Suprapubic skin (tissue), 4 donors: ENCODE data around the gene CDH13. TPM values are rescaled to one million over a fixed set of nuclear protein-coding genes. Genes with fewer than 3 reads are reported as not detected.
A peak's percentile ranks its signal among the peaks of the same experiment; 100 is the strongest.

Experiments used
- DNase-seq, 2 donors: peaks; one replicate each; pipeline ENCODE4 v3.0.0-alpha.2; 2019; ENCODE audit warnings: low spot score in 2 of 2
- H3K27ac ChIP-seq: fragments of 200-600 bp; sonication (generic); one replicate; pipeline ENCODE4 v1.5.1; 2019
- H3K27me3 ChIP-seq: fragments of 200-600 bp; sonication (generic); one replicate; pipeline ENCODE4 v1.5.1; 2019
- H3K36me3 ChIP-seq: fragments of 200-600 bp; sonication (generic); one replicate; pipeline ENCODE4 v1.5.1; 2019
- H3K4me1 ChIP-seq: fragments of 200-600 bp; sonication (generic); one replicate; pipeline ENCODE4 v1.5.1; 2019
- H3K4me3 ChIP-seq: fragments of 200-600 bp; sonication (generic); one replicate; pipeline ENCODE4 v1.5.1; 2019; ENCODE audit warnings: mild to moderate bottlenecking
- H3K9me3 ChIP-seq: fragments of 200-600 bp; sonication (generic); one replicate; pipeline ENCODE4 v1.5.1; 2019
- CTCF ChIP-seq, 2 donors: fragments of 200-600 bp in 1 of 2; fragments of 450-650 bp in 1 of 2; sonication (generic) in 1 of 2; IDR thresholded peaks; one replicate each; pipeline ENCODE4 v1.5.1; 2016 to 2019; ENCODE audit warnings: antibody characterized with exemption in 2 of 2, mild to moderate bottlenecking in 1 of 2, moderate library complexity in 1 of 2
- EP300 ChIP-seq: sonication (generic); formaldehyde crosslinking; IDR thresholded peaks from one replicate; pipeline ENCODE4 v1.6.1; 2017; ENCODE audit warnings: antibody characterized with exemption
- POLR2A ChIP-seq, 2 donors: fragments of 450-650 bp; IDR thresholded peaks; one replicate each; pipeline ENCODE4 v1.6.1; 2017; ENCODE audit warnings: antibody characterized with exemption in 2 of 2, mild to moderate bottlenecking in 2 of 2, moderate library complexity in 2 of 2
- POLR2AphosphoS5 ChIP-seq, 3 donors: sonication (generic); formaldehyde crosslinking; IDR thresholded peaks; one replicate each; pipeline ENCODE4 v1.6.1; 2017; ENCODE audit warnings: antibody characterized with exemption in 3 of 3
- WGBS: methylation state at CpG from one replicate; pipeline ENCODE4 v1.1.5; 2018; 5-methylcytosine and 5-hydroxymethylcytosine counted together
- total RNA-seq, 4 donors: library from RNA; depleted of rRNA; stranded (reverse); fragments of >200 nt; gene quantifications; one replicate each; pipeline ENCODE4 v1.1.0, GENCODE V29; 2016

CDH13 gene
- total RNA-seq, 4 donors from 2014 or later: 90.4 to 176 (median 139) TPM

- Histone ChIP-seq H3K27ac (no peak overlapping the region), H3K36me3 (no peaks in the 10 kb centered on the region), H3K4me3 (peak overlapping the region; percentile 34), H3K27me3 (no peaks in the 10 kb centered on the region), H3K9me3 (no peaks in the 10 kb centered on the region), H3K4me1 (peaks cover 13% of the 10 kb centered on the region)
- 29% methylated on average over 10 of the region's 11 CpGs for WGBS
- no peak for DNase-seq
- TF ChIP-seq EP300 (no peak), POLR2A (IDR thresholded peaks at IDR 0.05) (no peak), CTCF (IDR thresholded peaks at IDR 0.05) (no peak), POLR2AphosphoS5 (IDR thresholded peaks at IDR 0.05) (no peak)
Observed at GRCh38 chr16:83802554-83803205, 1175.9 kb downstream of the CDH13 start.

GRCh38 chr16:83803811-83804210 lies 1177.0 kb downstream of the CDH13 start:
- H3K9me3 ChIP-seq: no peaks in the 10 kb centered on the region
- no peak overlapping the region for H3K4me3 ChIP-seq
- no peaks in the 10 kb centered on the region for H3K27me3 ChIP-seq
- 82% methylated on average over 3 of the region's 3 CpGs for WGBS
- no peak for TF ChIP-seq POLR2AphosphoS5 (IDR thresholded peaks at IDR 0.05)
- no peak for TF ChIP-seq EP300
- no peak for TF ChIP-seq POLR2A (IDR thresholded peaks at IDR 0.05)
- no peak for TF ChIP-seq CTCF (IDR thresholded peaks at IDR 0.05)
- H3K4me1 ChIP-seq: peaks cover 20% of the 10 kb centered on the region
- H3K27ac ChIP-seq: no peak overlapping the region
- H3K36me3 ChIP-seq: no peaks in the 10 kb centered on the region
- no peak for DNase-seq

- Histone ChIP-seq H3K4me3 (no peak overlapping the region), H3K36me3 (no peaks in the 10 kb centered on the region), H3K27ac (no peak overlapping the region), H3K4me1 (peaks cover 24% of the 10 kb centered on the region), H3K9me3 (no peaks in the 10 kb centered on the region), H3K27me3 (no peaks in the 10 kb centered on the region)
- no peak for TF ChIP-seq CTCF (IDR thresholded peaks at IDR 0.05)
- TF ChIP-seq POLR2AphosphoS5 (IDR thresholded peaks at IDR 0.05): no peak
- 95% methylated on average over 5 of the region's 5 CpGs for WGBS
- DNase-seq: no peak
Observed at GRCh38 chr16:83804366-83804765, 1177.6 kb downstream of the CDH13 start.

- Histone ChIP-seq H3K9me3 (no peaks in the 10 kb centered on the region), H3K4me3 (no peak overlapping the region), H3K36me3 (no peaks in the 10 kb centered on the region), H3K27me3 (no peaks in the 10 kb centered on the region), H3K4me1 (peaks cover 37% of the 10 kb centered on the region), H3K27ac (peak overlapping the region; percentile 27)
- no peak for DNase-seq
- 46% methylated on average over 5 of the region's 5 CpGs for WGBS
- no peak for TF ChIP-seq POLR2AphosphoS5 (IDR thresholded peaks at IDR 0.05)
- TF ChIP-seq CTCF (IDR thresholded peaks at IDR 0.05): no peak
- TF ChIP-seq POLR2A (IDR thresholded peaks at IDR 0.05): no peak
- TF ChIP-seq EP300: no peak
Observed at GRCh38 chr16:83806036-83806435, 1179.3 kb downstream of the CDH13 start.

- Histone ChIP-seq H3K4me3 (no peak overlapping the region), H3K36me3 (no peaks in the 10 kb centered on the region), H3K9me3 (no peaks in the 10 kb centered on the region), H3K4me1 (peaks cover 39% of the 10 kb centered on the region), H3K27ac (no peak overlapping the region), H3K27me3 (no peaks in the 10 kb centered on the region)
- 89% methylated on average over 6 of the region's 6 CpGs for WGBS
- TF ChIP-seq CTCF (IDR thresholded peaks at IDR 0.05): no peak
- TF ChIP-seq POLR2AphosphoS5 (IDR thresholded peaks at IDR 0.05): no peak
- TF ChIP-seq EP300: no peak
- TF ChIP-seq POLR2A (IDR thresholded peaks at IDR 0.05): no peak
- no peak for DNase-seq
Observed at GRCh38 chr16:83806731-83807130, 1180.0 kb downstream of the CDH13 start.
